AG04449 (cell line): ENCODE results near the gene MMP21.

Experiments
- CTCF ChIA-PET: fragments of 350-600 bp; formaldehyde crosslinking; extraction: SDS; loops from one replicate; lab custom pipeline; 2021; ENCODE audit warnings: antibody characterized with exemption; lab: Yijun Ruan, JAX
- POLR2A ChIA-PET: fragments of 400-600, 350-600 bp; formaldehyde crosslinking; extraction: SDS; loops from one replicate; lab custom pipeline; 2020; ENCODE audit warnings: antibody characterized with exemption, inconsistent platforms; lab: Yijun Ruan, JAX
- DNase-seq: peaks from one replicate; pipeline ENCODE4 v3.0.0-alpha.2; 2010; ENCODE audit warnings: low read depth, low spot score
- H3K4me3 ChIP-seq: 2 replicates; pipeline ENCODE4 v1.5.1; 2011; ENCODE audit warnings: low read depth, mild to moderate bottlenecking, control low read depth, low read length
- CTCF ChIP-seq: IDR thresholded peaks from one replicate; pipeline ENCODE4 v1.5.1; 2011; ENCODE audit warnings: mild to moderate bottlenecking, moderate library complexity, low read length, control low read depth, inconsistent platforms; ENCODE audit not compliant: insufficient read depth; ENCODE audit errors: missing control alignments

Gene MMP21

GRCh38 chr10:125783408-125783807 lies 7.8 kb upstream of the MMP21 start:
- ChIA-PET CTCF (interaction anchor here (0.7 to 1.5 kb wide), 3 partner anchors 9 to 12 kb away, joined by 3 to 5 read pairs (median 3); no protein-coding TSS in a partner anchor), POLR2A (interaction anchor here (0.6 kb wide), 1 partner anchor 9 kb away, joined by 5 read pairs; no protein-coding TSS in a partner anchor)
- no peak for TF ChIP-seq CTCF
- H3K4me3 ChIP-seq: no peak overlapping the region
- DNase-seq: no peak

GRCh38 chr10:125782616-125783015 lies 7.0 kb upstream of the MMP21 start:
- peak; percentile 2 for DNase-seq
- POLR2A ChIA-PET: interaction anchor here (0.8 kb wide), 1 partner anchor 11 kb away, joined by 3 read pairs; no protein-coding TSS in a partner anchor
- H3K4me3 ChIP-seq: no peak overlapping the region
- TF ChIP-seq CTCF: no peak
- CTCF ChIA-PET: interaction anchor here (1.5 kb wide), 1 partner anchor 11 kb away, joined by 5 read pairs; no protein-coding TSS in a partner anchor

GRCh38 chr10:125782054-125782453 lies 6.4 kb upstream of the MMP21 start:
- TF ChIP-seq CTCF: no peak
- no peak for DNase-seq
- H3K4me3 ChIP-seq: no peak overlapping the region
- ChIA-PET POLR2A (interaction anchor here (0.8 kb wide), 1 partner anchor 11 kb away, joined by 3 read pairs; no protein-coding TSS in a partner anchor), CTCF (no interaction called here)

GRCh38 chr10:125781374-125781773 lies 5.8 kb upstream of the MMP21 start:
- ChIA-PET CTCF (interaction anchor here (1.1 kb wide), 1 partner anchor 9 kb away, joined by 3 read pairs; no protein-coding TSS in a partner anchor), POLR2A (no interaction called here)
- TF ChIP-seq CTCF: no peak
- H3K4me3 ChIP-seq: no peak overlapping the region
- no peak for DNase-seq

- H3K4me3 ChIP-seq: no peak overlapping the region
- no peak for DNase-seq
- no peak for TF ChIP-seq CTCF
- POLR2A ChIA-PET: no interaction called here
- CTCF ChIA-PET: no interaction called here
Observed at GRCh38 chr10:125779403-125780327, 4.0 kb upstream of the MMP21 start.

- H3K4me3 ChIP-seq: no peak overlapping the region
- CTCF ChIA-PET: no interaction called here
- no peak for TF ChIP-seq CTCF
- POLR2A ChIA-PET: no interaction called here
- no peak for DNase-seq
Observed at GRCh38 chr10:125778556-125778955, 2.9 kb upstream of the MMP21 start.
